OCI-LY3 (cell line): ENCODE measurements around the gene GLI2.

Experiments used
- CTCF ChIP-seq: fragments of 200-600, 300-600 bp; sonication (generic); IDR thresholded peaks from 2 replicates; pipeline ENCODE4 v1.5.1; 2014; ENCODE audit warnings: antibody characterized with exemption, low read length, low read depth
- EZH2phosphoT487 ChIP-seq: fragments of 200-600 bp; shearing (Covaris generic); IDR thresholded peaks from 2 replicates; pipeline ENCODE4 v1.6.1; 2018; ENCODE audit warnings: antibody characterized with exemption, mixed run types, low read depth

- no peak for TF ChIP-seq CTCF
- TF ChIP-seq EZH2phosphoT487: no peak
Measured at GRCh38 chr2:120769076-120769786, 33.6 kb downstream of the GLI2 start.
